Cardiac fibroblast (primary cell): ENCODE data around the gene ZNF488.

Source experiments
- DNase-seq, 2 donors: peaks; one replicate each; pipeline versions ENCODE4 v3.0.0 to v3.0.0-alpha.2; 2010; ENCODE audit warnings: low read depth in 2 of 2
- H3K4me3 ChIP-seq, 2 donors: replicated peaks in 1 of 2; 1 replicate in 1 of 2; 2 replicates in 1 of 2; pipeline ENCODE4 v1.5.1; 2011; ENCODE audit warnings: low read depth in 2 of 2, low read length in 2 of 2, mild to moderate bottlenecking in 2 of 2, moderate library complexity in 1 of 2
- TF ChIP-seq, protein P1 (sequence below): IDR thresholded peaks from one replicate; pipeline ENCODE4 v1.5.1; 2011; ENCODE audit warnings: low read depth, mild to moderate bottlenecking, low read length, inconsistent platforms

ZNF488 gene

DNA sequence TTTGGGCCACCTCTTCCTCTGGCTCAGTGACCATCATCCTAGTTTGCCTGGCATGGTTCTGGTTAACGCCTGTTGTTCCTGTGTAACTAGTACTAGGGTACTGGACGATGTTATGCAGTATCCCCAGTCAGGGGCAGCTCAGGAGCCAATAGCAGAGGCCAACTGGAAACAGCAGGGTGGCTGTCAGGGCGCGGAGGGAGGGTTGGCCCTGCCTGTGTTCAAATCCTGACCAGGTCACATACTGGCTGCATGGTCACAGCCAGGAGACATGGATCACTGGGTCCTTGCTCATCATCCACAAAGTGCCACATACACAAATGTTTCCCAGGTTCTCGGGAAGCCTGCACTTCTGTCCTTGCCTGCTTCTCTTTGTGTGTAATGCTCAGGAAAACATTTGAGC is 48.2 kb downstream of the ZNF488 start:
- no peak overlapping the region for H3K4me3 ChIP-seq
- TF ChIP-seq, protein P1, sequence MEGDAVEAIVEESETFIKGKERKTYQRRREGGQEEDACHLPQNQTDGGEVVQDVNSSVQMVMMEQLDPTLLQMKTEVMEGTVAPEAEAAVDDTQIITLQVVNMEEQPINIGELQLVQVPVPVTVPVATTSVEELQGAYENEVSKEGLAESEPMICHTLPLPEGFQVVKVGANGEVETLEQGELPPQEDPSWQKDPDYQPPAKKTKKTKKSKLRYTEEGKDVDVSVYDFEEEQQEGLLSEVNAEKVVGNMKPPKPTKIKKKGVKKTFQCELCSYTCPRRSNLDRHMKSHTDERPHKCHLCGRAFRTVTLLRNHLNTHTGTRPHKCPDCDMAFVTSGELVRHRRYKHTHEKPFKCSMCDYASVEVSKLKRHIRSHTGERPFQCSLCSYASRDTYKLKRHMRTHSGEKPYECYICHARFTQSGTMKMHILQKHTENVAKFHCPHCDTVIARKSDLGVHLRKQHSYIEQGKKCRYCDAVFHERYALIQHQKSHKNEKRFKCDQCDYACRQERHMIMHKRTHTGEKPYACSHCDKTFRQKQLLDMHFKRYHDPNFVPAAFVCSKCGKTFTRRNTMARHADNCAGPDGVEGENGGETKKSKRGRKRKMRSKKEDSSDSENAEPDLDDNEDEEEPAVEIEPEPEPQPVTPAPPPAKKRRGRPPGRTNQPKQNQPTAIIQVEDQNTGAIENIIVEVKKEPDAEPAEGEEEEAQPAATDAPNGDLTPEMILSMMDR, result no peak
- no peak for DNase-seq

DNA sequence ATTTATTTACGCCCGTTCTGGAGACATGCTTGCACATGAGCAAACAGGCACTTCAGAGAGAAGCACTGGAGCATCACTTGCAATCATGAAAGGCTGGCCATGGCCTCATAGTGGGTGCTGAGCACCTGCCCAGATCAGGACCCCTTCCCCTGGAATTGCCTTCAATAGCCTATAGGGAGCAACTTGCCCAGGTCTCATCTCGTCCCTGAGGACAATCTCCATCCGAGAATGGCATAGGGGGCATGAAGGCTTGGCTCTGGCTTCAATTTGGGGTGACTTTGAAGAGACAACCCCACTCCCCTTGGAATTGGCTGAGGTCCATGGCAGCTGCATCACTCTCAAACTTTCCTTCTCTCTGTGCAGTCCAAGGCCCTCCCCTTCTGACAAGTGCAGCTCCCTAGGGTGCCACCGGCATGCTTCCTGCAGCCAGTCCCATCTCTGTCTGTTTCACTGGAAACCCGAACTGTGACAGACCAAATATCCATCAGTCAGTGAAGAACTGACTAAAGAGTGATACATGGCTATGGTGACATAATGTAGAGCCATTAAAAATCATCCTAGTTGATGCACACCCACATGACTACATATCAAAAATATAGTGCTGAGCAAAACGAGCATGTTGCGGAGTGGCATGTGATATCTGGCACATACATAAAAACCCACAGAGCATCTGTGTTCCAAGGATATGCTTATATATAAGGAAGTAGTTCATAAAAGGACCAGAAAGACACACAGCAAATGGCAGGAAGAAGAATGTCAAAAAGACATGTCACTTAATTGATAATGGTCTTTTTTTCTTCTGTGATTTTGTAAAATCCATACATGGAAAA is 49.4 kb downstream of the ZNF488 start:
- H3K4me3 ChIP-seq, result no peak overlapping the region
- TF ChIP-seq, protein P1, result no peak
- no peak for DNase-seq

DNA sequence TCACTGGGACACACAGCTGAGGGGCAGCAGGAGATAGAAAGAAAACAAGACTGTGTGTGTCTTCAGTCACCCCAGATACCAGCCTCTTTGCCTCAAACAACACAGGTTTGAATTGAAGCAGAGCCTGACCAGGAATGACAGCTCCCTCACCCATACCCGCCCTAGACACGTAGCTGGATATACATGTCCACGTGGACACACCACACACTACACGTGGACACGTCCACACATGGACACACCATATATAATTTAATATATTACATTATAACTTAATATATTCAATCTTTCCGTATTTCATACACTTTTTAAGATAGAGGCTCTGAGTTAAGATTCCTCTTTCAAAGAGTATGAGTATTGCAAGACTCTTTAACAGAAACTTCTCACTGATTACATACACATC is 50.6 kb downstream of the ZNF488 start:
- TF ChIP-seq, protein P1, result no peak

DNA sequence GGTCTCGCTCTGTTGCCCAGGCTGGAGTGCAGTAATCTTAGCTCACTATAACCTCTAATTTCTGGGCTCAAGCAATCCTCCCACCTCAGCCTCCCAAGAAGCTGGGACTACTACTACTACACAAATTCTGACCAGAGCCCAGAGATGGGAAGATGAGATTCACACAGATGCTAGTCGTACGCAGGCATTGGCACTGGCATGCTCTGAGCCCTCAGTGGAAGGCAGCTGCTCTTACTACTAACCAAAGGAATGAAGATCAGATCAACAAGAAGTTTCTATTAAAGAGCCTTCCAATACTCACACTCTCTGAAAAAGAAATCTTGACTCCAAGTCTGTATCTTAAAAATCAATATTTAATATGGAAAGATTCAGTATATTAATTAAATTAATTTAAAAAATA is 51.1 kb downstream of the ZNF488 start:
- TF ChIP-seq, protein P1, result no peak

More for the DNA sequence above, 50.6 kb downstream of the ZNF488 start:
- no peak for DNase-seq
- no peak overlapping the region for H3K4me3 ChIP-seq

DNA sequence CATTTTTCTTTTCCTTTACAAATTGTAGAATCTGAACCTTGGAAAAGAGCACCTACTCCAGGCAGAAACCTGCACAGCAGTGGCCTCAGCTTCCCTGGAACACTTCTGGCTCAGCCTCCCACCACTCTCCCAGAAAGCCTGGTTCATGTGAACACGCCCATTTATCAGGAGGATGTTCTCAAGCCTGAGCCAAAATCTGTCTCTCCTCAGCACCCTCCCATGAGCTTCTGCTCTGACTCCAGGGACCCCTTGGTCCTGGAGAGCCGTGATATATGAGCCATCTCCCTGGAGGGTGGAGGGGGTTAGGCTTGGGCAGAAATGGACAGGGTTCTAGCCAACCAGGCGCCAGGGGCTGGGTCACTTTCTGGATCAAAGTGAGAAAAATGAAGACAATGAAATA is 51.7 kb downstream of the ZNF488 start:
- TF ChIP-seq, protein P1, result no peak
- no peak for DNase-seq

More for the DNA sequence above, 51.1 kb downstream of the ZNF488 start:
- no peak for DNase-seq
- H3K4me3 ChIP-seq, result no peak overlapping the region

DNA sequence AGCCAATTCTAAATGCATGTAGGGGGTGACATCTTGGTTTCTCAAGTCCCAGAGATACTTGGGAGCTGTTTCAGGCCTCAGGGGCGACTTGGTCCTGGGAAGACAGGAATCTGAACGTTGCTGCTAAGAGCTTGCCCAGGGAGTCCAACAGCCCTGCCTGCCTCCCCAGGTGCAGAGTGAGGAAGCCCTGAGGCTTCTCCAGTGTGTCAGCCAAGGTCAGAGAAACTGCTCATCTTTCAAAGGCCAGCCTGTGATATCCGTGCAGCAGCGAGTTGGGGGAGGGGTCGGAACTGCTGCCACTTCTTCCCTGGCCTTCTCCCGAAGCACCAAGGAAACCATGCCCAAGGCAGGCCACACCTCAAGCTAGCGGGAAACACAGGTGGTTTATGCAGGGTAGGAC is 52.1 kb downstream of the ZNF488 start:
- DNase-seq, result no peak
- no peak overlapping the region for H3K4me3 ChIP-seq
- TF ChIP-seq, protein P1, result no peak

More for the DNA sequence above, 51.7 kb downstream of the ZNF488 start:
- no peak overlapping the region for H3K4me3 ChIP-seq
